PC-3 (cell line): ENCODE measurements around the gene MYLK.

Experiments
- CTCF ChIP-seq: fragments of 300-600 bp; sonication (generic); conservative IDR thresholded peaks from 2 replicates; pipeline ENCODE4 v1.5.1; 2017; ENCODE audit warnings: antibody characterized with exemption, low read depth, mild to moderate bottlenecking, low read length
- EZH2 ChIP-seq: fragments of 300-600 bp; sonication (generic); IDR thresholded peaks from one replicate; pipeline ENCODE4 v1.6.1; 2017; ENCODE audit warnings: antibody characterized with exemption, mild to moderate bottlenecking, low read length; ENCODE audit not compliant: unreplicated experiment
- EZH2phosphoT487 ChIP-seq: fragments of 300-600 bp; sonication (generic); IDR thresholded peaks from 2 replicates; pipeline ENCODE4 v1.6.1; 2018; ENCODE audit warnings: mild to moderate bottlenecking, antibody characterized with exemption, low read length, borderline replicate concordance

GRCh38 chr3:123778525-123778924 is 105.6 kb downstream of the MYLK start:
- TF ChIP-seq CTCF (no peak), EZH2phosphoT487 (no peak), EZH2 (no peak)
